Osteocyte (in vitro differentiated cells): ENCODE results near the gene ROBO2. TPM values are rescaled to one million over a fixed set of nuclear protein-coding genes. Genes with fewer than 3 reads are reported as not detected.

Experiments
- DNase-seq: peaks from one replicate; pipeline ENCODE4 v3.0.0; 2021; ENCODE audit warnings: mixed read lengths; ENCODE audit not compliant: unreplicated experiment; ENCODE audit errors: extremely low spot score
- H3K27ac Mint-ChIP-seq: one replicate; pipeline ENCODE4 v1.8.0; 2021; ENCODE audit warnings: mild to moderate bottlenecking, mixed read lengths; ENCODE audit not compliant: unreplicated experiment
- H3K27me3 Mint-ChIP-seq: one replicate; pipeline ENCODE4 v1.8.0; 2021; ENCODE audit warnings: mixed read lengths; ENCODE audit not compliant: unreplicated experiment
- H3K36me3 Mint-ChIP-seq: one replicate; pipeline ENCODE4 v1.8.0; 2021; ENCODE audit warnings: mixed read lengths; ENCODE audit not compliant: unreplicated experiment
- H3K4me1 Mint-ChIP-seq: one replicate; pipeline ENCODE4 v1.8.0; 2021; ENCODE audit warnings: mixed read lengths; ENCODE audit not compliant: unreplicated experiment
- H3K4me3 Mint-ChIP-seq: one replicate; pipeline ENCODE4 v1.8.0; 2021; ENCODE audit warnings: mild to moderate bottlenecking, moderate library complexity, mixed read lengths; ENCODE audit not compliant: unreplicated experiment
- H3K9me3 Mint-ChIP-seq: one replicate; pipeline ENCODE4 v1.8.0; 2021; ENCODE audit warnings: mixed read lengths; ENCODE audit not compliant: unreplicated experiment
- CTCF ChIP-seq: fragments of 200-600 bp; sonication (generic); IDR thresholded peaks from 2 replicates; pipeline ENCODE4 v1.5.0; 2021; ENCODE audit warnings: antibody characterized with exemption, mild to moderate bottlenecking, moderate library complexity
- total RNA-seq: library from RNA; stranded (reverse); gene quantifications from 2 replicates; pipeline ENCODE4 v1.2.1, GENCODE V29; 2021

The ROBO2 gene
- total RNA-seq, 1 donor from 2014 or later: 18.4 TPM

- Mint-ChIP-seq H3K4me3 (no peak overlapping the region), H3K9me3 (no peaks in the 10 kb centered on the region), H3K27ac (no peak overlapping the region), H3K27me3 (no peaks in the 10 kb centered on the region), H3K4me1 (no peaks in the 10 kb centered on the region), H3K36me3 (no peaks in the 10 kb centered on the region)
- no peak for TF ChIP-seq CTCF
- DNase-seq: no peak
Measured at GRCh38 chr3:77563012-77563411, 523.1 kb downstream of the ROBO2 start.

- Mint-ChIP-seq H3K9me3 (peaks cover 4% of the 10 kb centered on the region), H3K27me3 (no peaks in the 10 kb centered on the region), H3K4me1 (no peaks in the 10 kb centered on the region), H3K27ac (no peak overlapping the region), H3K36me3 (peaks cover 11% of the 10 kb centered on the region), H3K4me3 (no peak overlapping the region)
- no peak for TF ChIP-seq CTCF
- no peak for DNase-seq
Measured at GRCh38 chr3:77566055-77566454, 526.2 kb downstream of the ROBO2 start.

DNA sequence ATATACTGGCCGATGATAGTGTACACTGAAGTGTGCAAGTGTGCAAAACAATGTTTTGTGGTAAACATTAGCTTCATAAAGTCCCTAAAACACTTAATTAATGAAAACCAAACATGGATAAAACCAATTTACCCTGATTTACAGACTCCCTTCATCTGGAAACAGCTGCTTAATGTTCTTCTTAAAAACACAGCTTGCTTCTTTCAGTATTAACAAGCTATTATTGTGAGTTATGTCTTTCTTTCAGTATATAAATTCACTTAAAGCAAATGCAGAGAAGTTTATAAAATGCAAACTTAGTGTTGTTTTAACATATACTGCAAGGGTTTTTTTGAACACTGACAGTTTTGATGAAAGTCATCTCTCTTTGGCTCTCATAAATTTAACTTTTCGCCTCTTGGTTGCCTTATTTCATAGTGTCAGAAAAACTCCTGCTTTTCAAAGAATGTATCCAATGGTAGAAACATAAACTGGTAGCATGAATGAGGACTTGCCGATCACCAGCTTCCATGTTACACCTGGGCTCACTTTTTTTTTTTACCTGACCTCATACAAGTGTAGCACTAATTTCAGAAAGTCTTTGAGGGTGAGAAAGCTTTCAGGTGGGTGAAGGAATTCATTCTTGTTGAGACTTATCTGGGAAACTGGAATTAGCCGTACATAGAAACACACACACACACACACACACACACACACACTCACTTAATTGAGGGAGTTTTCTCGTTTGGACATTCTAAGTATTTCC lies 532.2 kb downstream of the ROBO2 start:
- no peaks in the 10 kb centered on the region for H3K27me3 Mint-ChIP-seq
- TF ChIP-seq CTCF: no peak
- no peak overlapping the region for H3K27ac Mint-ChIP-seq
- no peak for DNase-seq
- peaks cover 4% of the 10 kb centered on the region for H3K9me3 Mint-ChIP-seq
- no peaks in the 10 kb centered on the region for H3K4me1 Mint-ChIP-seq
- no peak overlapping the region for H3K4me3 Mint-ChIP-seq
- peaks cover 11% of the 10 kb centered on the region for H3K36me3 Mint-ChIP-seq

- no peak for TF ChIP-seq CTCF
- no peak overlapping the region for H3K27ac Mint-ChIP-seq
- H3K9me3 Mint-ChIP-seq: no peaks in the 10 kb centered on the region
- no peaks in the 10 kb centered on the region for H3K4me1 Mint-ChIP-seq
- H3K36me3 Mint-ChIP-seq: no peaks in the 10 kb centered on the region
- no peaks in the 10 kb centered on the region for H3K27me3 Mint-ChIP-seq
- H3K4me3 Mint-ChIP-seq: no peak overlapping the region
- DNase-seq: no peak
Measured at GRCh38 chr3:77577264-77577663, 537.4 kb downstream of the ROBO2 start.

DNA sequence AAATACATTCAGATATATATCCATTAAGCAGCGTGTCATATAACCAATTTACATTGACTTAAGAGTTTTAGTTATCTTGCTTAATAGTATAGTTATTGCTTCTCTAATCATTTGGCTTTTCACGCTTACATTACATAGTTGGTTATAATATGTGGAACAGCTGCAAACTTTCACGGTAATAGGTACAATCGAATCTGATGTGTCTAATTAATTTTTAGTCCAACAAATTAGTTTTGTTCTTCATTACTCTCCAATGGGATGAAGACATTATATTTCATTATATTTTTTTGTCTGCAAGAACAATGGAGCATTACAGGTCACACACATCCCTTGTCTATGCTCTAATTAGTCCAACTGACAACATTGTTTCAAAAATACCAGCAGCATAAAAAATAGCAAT lies 546.3 kb downstream of the ROBO2 start:
- Mint-ChIP-seq H3K27me3 (no peaks in the 10 kb centered on the region), H3K27ac (no peak overlapping the region), H3K36me3 (peaks cover 7% of the 10 kb centered on the region), H3K4me3 (no peak overlapping the region), H3K4me1 (no peaks in the 10 kb centered on the region), H3K9me3 (peaks cover 4% of the 10 kb centered on the region)
- no peak for TF ChIP-seq CTCF
- DNase-seq: no peak
